Bronchial epithelial cell (primary cell): Measurements from ENCODE around the gene FBXO31. TPM values are rescaled to one million over a fixed set of nuclear protein-coding genes. Genes with fewer than 3 reads are reported as not detected.

Experiments
- DNase-seq: peaks from one replicate; pipeline ENCODE4 v3.0.0-alpha.2; 2010; ENCODE audit warnings: low read depth
- FAIRE-seq: peaks from 2 replicates; lab custom pipeline; 2011; peaks lifted over from hg19 to GRCh38; lab: Jason Lieb, UNC
- H3K27me3 ChIP-seq: 2 replicates; pipeline ENCODE4 v1.5.1; 2011; ENCODE audit warnings: low read length; ENCODE audit not compliant: control insufficient read depth, insufficient read depth
- H3K36me3 ChIP-seq: 2 replicates; pipeline ENCODE4 v1.5.1; 2011; ENCODE audit warnings: low read length; ENCODE audit not compliant: control insufficient read depth, insufficient read depth
- H3K4me3 ChIP-seq: 2 replicates; pipeline ENCODE4 v1.5.1; 2011; ENCODE audit warnings: mild to moderate bottlenecking, low read depth, low read length, control low read depth
- CTCF ChIP-seq: IDR thresholded peaks from 2 replicates; pipeline ENCODE4 v1.5.1; 2011; ENCODE audit warnings: mild to moderate bottlenecking, moderate library complexity, low read length, control low read depth, inconsistent platforms; ENCODE audit not compliant: insufficient read depth, severe bottlenecking
- total RNA-seq: library from RNA; depleted of rRNA; stranded (reverse); fragments of >200 nt; gene quantifications from 2 replicates; pipeline ENCODE4 v1.2.1, GENCODE V29; 2014

The FBXO31 gene
- total RNA-seq, 1 donor from 2014 or later = 24.7 TPM

GRCh38 chr16:87351320-87351698 lies 32.3 kb downstream of the FBXO31 start:
- DNase-seq = no peak
- no peak for TF ChIP-seq CTCF
- no peak for FAIRE-seq
- Histone ChIP-seq H3K27me3 (no peaks in the 10 kb centered on the region), H3K36me3 (peaks cover 18% of the 10 kb centered on the region), H3K4me3 (no peak overlapping the region)

- no peak for TF ChIP-seq CTCF
- DNase-seq (no peak), FAIRE-seq (no peak)
- Histone ChIP-seq H3K4me3 (no peak overlapping the region), H3K27me3 (no peaks in the 10 kb centered on the region), H3K36me3 (peaks cover 18% of the 10 kb centered on the region)
These were observed 32.8 kb downstream of the FBXO31 start for GRCh38 chr16:87350681-87351319.

GRCh38 chr16:87350031-87350430 lies 33.5 kb downstream of the FBXO31 start:
- TF ChIP-seq CTCF = no peak
- DNase-seq = no peak
- no peaks in the 10 kb centered on the region for H3K27me3 ChIP-seq
- FAIRE-seq = no peak
- H3K4me3 ChIP-seq = no peak overlapping the region
- peaks cover 18% of the 10 kb centered on the region for H3K36me3 ChIP-seq

- FAIRE-seq = no peak
These were observed 34.9 kb downstream of the FBXO31 start for GRCh38 chr16:87348616-87349157.

GRCh38 chr16:87347932-87348615 lies 35.5 kb downstream of the FBXO31 start:
- H3K27me3 ChIP-seq = no peaks in the 10 kb centered on the region
- H3K4me3 ChIP-seq = no peak overlapping the region
- peaks cover 27% of the 10 kb centered on the region for H3K36me3 ChIP-seq
- FAIRE-seq = no peak
- TF ChIP-seq CTCF = no peak
- no peak for DNase-seq

More at GRCh38 chr16:87348616-87349157, 34.9 kb downstream of the FBXO31 start:
- TF ChIP-seq CTCF = no peak
- Histone ChIP-seq H3K27me3 (no peaks in the 10 kb centered on the region), H3K4me3 (no peak overlapping the region), H3K36me3 (peaks cover 25% of the 10 kb centered on the region)
- no peak for DNase-seq
